GM12872 (cell line): ENCODE data around the gene SPATA2.

Source experiments
- CTCF ChIP-seq: IDR thresholded peaks from 3 replicates; pipeline ENCODE4 v1.5.1; 2011; ENCODE audit warnings: low read depth, mild to moderate bottlenecking, low read length, moderate library complexity; ENCODE audit not compliant: insufficient read depth

SPATA2 gene

DNA sequence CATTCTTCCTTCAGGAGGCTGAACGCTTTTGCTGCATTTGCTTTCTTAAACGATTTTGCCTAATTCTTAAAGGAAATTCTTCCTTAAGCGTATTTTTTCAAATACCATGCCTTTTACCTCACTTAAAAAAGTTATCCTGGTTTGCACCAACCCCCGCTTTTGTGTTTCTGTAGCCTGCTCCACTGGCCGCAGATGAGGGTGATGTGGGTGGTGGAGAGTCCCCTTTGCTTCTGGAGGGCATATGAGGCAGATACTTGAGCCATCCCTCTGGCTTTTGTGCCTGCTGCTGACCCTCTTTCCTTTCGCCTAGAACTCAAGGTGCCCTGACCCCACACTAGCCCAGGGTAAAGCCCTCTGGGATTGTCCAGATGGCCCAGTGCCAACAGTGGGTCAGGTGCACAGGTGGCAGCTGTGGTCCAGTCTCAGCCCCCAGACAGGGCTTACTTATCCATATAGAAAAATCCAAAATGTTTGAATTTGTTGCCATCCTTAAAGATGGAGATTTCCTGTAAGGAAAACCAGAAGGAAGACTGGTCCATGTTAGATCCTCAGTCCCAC, 43.9 kb downstream of the SPATA2 start:
- no peak for TF ChIP-seq CTCF

GRCh38 chr20:49870261-49870660, 45.1 kb downstream of the SPATA2 start:
- TF ChIP-seq CTCF, result no peak

DNA sequence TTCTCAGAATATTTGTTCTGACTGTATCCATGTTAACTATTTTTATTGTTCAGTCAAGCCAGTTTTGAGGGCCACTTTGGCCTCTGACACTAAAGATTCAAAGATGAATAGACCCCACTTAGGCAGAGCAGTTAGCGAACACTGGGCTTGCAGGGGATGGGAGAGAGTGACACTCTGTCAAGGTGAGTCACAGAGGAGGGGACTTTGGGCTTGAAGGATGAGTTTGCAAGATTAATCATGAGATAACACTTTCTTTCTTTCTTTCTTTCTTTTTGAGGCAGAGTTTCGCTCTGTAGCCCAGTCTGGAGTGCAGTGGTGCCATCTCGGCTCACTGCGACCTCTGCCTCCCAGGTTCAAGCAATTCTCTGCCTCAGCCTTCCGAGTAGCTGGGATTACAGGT, 46.4 kb downstream of the SPATA2 start:
- no peak for TF ChIP-seq CTCF

DNA sequence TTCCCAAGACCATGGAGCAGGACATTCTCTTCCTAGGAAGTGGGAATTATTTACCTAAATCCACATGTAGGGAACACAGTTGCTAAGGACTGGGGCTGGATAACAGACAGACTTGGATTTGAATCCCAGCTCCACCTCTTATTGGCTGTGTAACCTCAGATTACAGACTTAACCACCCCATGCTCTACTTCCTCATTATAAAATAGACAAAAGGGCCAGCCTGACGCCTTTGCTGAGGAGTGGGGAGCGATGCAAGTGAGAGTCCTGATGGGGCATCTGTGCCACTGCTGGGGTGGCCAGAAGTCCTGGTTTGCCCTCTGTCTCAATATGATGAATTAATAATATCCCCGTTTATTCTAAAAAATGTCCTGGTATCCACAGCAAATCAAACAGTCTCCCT, 46.8 kb downstream of the SPATA2 start:
- TF ChIP-seq CTCF, result no peak

- TF ChIP-seq CTCF, result no peak
Measured at GRCh38 chr20:49867453-49868215, 47.7 kb downstream of the SPATA2 start.

DNA sequence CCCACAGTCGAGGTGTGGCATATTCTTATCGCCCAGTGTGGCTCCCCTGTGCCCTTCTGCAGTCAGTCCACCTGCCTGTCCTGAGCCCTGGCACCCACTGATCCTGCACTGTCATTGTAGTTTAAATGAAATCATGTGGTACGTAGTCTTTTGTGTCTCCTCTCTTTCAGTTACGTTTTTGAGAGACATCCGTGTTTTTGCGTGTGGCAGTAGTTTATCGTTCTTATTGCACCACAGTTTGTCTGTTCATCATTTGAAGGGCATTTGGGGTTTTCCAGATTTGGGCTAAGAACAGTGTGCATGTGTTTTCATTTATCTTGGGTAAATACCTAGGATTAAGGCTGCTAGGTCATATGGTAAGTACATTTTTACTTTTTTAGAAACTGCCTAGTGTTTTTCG, 49.3 kb downstream of the SPATA2 start:
- TF ChIP-seq CTCF, result no peak

GRCh38 chr20:49865559-49865958, 49.8 kb downstream of the SPATA2 start:
- no peak for TF ChIP-seq CTCF
